ENCODE results near the gene PLEKHM3.
"Not testable (repeated sequence)": the region's sequence is repeated elsewhere in the genome, so short reads cannot be mapped to it uniquely, and the experiment has no call there.

PLEKHM3 gene

DNA sequence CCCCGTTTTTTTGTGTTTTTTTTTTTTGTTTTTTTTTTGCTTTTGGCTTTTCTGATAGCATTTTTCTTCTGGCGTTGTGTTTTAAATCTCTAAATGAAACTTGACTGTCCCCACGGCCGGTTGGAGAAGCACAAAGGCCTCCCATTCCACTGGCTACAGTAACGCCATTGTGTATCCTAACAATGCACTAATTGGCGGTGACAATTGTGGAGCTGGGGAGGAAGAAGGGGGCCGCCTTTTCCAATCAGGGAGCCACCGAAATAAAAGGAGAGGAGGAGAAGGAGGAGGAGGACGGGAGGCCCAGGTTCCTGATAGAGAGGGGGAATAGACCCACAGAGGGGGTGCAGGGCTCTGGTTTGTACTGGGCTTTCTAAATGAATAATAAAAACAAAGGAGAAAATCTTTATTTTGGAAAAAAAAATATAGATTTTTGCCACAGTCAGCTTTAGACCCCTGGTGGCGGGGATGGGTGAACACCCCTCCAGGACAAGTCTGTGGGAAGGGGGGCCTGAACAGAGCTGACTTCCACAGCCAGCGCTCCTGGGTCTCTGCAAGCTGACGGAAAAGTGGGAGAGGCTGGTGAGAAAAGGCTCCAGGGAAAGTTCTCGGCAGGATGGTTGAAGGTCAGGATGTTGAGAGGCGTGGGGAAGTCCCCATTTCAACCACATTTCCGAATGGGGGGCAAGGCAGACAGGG is 212.0 kb downstream of the PLEKHM3 start:
- H3K4me3 ChIP-seq (ENCODE audit: control insufficient read depth, low read depth, low read length), result no peak overlapping the region
- DNase-seq (ENCODE audit: low read depth), result no peak
- TF ChIP-seq, protein P1, sequence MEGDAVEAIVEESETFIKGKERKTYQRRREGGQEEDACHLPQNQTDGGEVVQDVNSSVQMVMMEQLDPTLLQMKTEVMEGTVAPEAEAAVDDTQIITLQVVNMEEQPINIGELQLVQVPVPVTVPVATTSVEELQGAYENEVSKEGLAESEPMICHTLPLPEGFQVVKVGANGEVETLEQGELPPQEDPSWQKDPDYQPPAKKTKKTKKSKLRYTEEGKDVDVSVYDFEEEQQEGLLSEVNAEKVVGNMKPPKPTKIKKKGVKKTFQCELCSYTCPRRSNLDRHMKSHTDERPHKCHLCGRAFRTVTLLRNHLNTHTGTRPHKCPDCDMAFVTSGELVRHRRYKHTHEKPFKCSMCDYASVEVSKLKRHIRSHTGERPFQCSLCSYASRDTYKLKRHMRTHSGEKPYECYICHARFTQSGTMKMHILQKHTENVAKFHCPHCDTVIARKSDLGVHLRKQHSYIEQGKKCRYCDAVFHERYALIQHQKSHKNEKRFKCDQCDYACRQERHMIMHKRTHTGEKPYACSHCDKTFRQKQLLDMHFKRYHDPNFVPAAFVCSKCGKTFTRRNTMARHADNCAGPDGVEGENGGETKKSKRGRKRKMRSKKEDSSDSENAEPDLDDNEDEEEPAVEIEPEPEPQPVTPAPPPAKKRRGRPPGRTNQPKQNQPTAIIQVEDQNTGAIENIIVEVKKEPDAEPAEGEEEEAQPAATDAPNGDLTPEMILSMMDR (conservative IDR thresholded peaks at IDR 0.05; ENCODE audit: control insufficient read depth, insufficient read depth, low read depth, low read length), result no peak

DNA sequence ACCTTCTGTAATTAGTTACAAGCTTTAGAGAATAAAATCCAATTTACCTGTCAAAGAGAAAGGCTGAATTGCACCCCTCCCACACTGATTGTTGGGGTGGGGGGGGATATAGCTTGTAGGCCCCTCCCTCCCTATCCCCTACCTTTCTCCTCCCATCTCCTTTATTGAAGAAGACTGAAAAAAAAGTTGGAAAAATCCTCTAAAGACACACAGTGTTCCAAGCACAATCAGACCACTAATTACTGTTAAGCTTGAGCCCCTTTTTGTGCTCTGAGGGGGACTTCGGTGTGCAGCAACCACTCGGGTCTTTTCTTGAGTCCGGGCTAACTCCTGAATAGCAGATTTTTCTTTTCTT is 212.6 kb downstream of the PLEKHM3 start:
- no peak for DNase-seq (ENCODE audit: low read depth)
- no peak overlapping the region for H3K4me3 ChIP-seq (ENCODE audit: control insufficient read depth, low read depth, low read length)
- TF ChIP-seq, protein P1 (conservative IDR thresholded peaks at IDR 0.05; ENCODE audit: control insufficient read depth, insufficient read depth, low read depth, low read length), result no peak

DNA sequence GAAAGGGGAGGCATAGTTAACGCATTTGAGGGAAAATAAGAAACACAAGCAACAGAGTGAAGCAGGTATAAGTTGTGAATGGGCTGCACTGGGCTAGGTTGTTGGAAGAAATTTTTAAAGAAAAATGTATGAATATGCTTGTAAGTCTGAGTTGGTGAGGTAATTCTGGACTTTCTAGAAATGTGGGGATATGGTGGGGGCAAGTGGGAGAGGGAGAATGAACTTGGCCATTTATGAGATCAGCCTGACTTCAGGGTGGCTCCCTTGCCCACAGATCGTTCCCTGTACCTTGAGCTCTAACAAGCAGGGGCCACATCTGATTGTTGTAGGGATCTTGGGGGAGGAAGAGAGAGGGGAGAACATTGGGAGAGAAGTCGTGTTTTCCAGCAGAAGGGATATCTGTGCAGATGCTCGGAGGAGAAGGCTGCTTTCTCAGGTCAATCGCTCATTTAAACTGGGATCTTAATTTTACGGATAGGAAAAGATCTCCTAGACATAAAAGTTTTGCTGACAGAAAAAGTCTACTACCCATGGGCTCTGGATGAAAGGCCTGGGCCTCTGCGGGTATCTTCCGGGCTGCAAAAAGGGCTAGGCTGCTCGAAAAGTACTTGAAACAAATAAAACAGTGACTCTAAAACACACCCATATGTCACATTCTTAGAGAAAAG is 213.1 kb downstream of the PLEKHM3 start:
- no peak for DNase-seq (ENCODE audit: low read depth)
- no peak overlapping the region for H3K4me3 ChIP-seq (ENCODE audit: control insufficient read depth, low read depth, low read length)
- TF ChIP-seq, protein P1 (conservative IDR thresholded peaks at IDR 0.05; ENCODE audit: control insufficient read depth, insufficient read depth, low read depth, low read length), result no peak

DNA sequence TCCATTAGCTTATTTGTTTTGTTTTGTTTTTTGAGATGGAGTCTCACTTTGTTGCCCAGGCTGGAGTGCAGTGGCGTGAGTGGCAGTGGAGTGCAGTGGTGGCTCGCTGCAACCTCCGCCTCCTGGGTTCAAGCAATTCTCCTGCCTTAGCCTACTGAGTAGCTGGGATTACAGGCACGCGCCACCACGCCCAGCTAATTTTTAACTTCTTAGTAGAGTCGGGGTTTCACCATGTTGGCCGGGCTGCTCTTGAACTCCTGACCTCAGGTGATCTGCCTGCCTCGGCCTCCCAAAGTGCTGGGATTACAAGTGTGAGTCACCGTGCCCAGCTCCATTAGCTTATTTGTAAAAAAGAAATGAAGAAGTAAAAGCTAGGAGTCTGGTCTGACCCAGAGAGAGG is 213.7 kb downstream of the PLEKHM3 start:
- DNase-seq (ENCODE audit: low read depth); H3K4me3 ChIP-seq (ENCODE audit: control insufficient read depth, low read depth, low read length): not testable (repeated sequence)

DNA sequence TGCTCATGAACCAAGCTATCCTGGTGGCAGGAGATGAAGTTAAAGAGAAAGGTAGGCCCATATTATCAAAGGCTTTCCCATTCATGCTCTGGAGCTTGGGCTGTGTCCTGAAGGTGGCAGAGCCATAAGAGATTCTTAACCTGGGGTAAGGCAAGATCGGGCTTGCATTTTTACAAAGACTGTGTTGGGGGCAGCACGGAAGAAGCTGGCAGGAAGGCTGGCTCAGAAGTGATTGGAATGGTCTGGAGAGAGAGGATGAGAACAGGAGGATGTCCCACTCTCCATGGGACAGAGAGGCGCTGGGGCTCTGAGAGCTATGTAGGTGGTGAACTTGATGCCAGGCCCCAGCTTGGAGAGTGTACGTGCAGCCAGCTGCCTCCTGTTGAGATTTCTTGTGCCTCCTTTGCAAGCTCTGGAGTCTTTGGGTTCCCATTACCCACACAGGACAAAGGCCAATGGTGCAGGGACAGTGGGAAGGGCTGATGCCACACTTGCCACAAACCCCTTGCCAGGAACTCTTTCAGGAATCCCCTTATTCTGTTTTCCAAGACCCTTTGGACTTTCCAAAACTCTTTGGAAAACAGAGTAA is 215.0 kb downstream of the PLEKHM3 start:
- no peak for DNase-seq (ENCODE audit: low read depth)
- TF ChIP-seq, protein P1 (conservative IDR thresholded peaks at IDR 0.05; ENCODE audit: control insufficient read depth, insufficient read depth, low read depth, low read length), result no peak
- H3K4me3 ChIP-seq (ENCODE audit: control insufficient read depth, low read depth, low read length), result no peak overlapping the region

DNA sequence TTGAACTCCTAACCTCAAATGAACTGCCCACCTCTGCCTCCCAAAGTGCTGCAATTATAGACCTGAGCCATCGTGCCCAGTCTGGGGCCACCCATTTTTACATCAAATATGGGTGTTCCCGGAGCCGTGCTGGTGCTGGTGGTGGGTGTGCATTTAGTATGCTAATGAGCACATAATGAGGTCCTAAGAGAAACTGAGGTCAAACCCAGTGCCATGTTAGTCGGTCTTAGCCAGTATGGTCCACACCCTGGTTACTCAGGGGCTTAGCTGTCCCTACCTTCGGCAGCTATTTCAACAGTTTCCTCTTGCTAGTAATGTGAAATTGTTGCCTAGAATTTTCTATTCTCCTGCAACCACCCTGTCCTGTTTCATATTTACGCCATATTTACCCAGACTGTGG is 217.2 kb downstream of the PLEKHM3 start:
- TF ChIP-seq, protein P1 (conservative IDR thresholded peaks at IDR 0.05; ENCODE audit: control insufficient read depth, insufficient read depth, low read depth, low read length), result no peak
- DNase-seq (ENCODE audit: low read depth), result no peak
- H3K4me3 ChIP-seq (ENCODE audit: control insufficient read depth, low read depth, low read length), result no peak overlapping the region

DNA sequence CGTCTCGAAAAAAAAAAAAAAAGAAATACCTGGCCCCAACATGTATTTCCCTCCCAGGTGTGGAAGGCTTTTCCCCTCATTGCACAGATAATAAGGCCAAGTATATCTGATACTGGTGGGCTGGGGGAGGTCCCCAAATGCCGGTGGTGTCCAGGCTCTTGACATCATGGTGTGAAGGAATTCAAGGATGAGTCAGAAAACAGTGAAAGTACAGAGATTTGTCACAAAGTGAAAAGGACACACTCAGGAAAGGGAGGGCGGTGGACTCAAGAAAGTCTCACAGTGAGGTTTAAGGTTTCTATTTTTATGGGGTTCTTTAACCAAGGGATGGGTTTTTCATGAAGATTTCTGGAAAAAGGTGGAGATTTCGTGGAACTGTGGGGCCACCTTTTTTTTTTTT is 217.8 kb downstream of the PLEKHM3 start:
- TF ChIP-seq, protein P1 (conservative IDR thresholded peaks at IDR 0.05; ENCODE audit: control insufficient read depth, insufficient read depth, low read depth, low read length), result no peak
- H3K4me3 ChIP-seq (ENCODE audit: control insufficient read depth, low read depth, low read length), result no peak overlapping the region
- no peak for DNase-seq (ENCODE audit: low read depth)
